Measurements from ENCODE around the gene IFNAR2.
"Not testable (repeated sequence)": the region's sequence is repeated elsewhere in the genome, so short reads cannot be mapped to it uniquely, and the experiment has no call there.

Gene IFNAR2

DNA sequence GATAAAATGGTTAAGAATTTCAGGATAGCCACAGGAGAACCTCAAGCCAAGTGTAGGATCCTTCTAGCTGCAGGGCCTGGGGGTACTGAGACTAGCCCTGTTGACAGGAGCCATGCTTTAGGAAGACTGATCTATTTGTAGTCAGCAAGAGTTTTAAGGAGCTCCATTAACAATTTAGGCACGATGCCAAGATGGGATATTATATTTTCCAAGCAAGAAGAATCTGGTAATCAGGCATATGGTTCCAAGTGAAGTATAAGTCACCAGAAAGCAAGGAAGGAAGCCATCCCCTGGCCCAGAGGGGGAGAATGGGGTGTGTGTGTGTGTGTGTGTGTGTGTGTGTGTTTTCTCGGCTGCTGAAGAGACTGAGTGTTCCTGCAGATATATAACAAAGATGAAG, 7.0 kb downstream of the IFNAR2 start:
- DNase-seq (ENCODE audit: low read depth) = no peak

DNA sequence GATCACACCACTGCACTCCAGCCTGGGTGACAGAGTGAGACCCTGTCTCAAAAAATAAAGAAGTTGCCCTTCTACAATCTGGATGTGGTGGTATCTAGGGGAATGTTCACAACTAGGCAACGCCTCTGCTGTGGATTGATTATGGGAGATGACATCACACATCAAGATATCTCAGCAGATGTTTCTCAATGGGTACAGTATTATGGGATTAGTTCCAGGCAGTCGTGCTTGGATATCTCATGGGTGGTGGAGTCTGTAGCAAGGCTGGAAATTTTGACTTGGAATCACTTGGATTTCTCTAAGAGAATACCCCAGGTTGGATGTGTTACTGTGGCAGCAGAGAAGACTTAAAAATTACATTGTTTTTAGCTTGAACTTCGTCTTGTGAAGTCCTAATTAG, 7.7 kb downstream of the IFNAR2 start:
- no peak overlapping the region for H3K4me3 ChIP-seq (ENCODE audit: low read depth, low read length)
- no peak for DNase-seq (ENCODE audit: low read depth)

More for the DNA sequence above, 7.0 kb downstream of the IFNAR2 start:
- TF ChIP-seq, protein P1, sequence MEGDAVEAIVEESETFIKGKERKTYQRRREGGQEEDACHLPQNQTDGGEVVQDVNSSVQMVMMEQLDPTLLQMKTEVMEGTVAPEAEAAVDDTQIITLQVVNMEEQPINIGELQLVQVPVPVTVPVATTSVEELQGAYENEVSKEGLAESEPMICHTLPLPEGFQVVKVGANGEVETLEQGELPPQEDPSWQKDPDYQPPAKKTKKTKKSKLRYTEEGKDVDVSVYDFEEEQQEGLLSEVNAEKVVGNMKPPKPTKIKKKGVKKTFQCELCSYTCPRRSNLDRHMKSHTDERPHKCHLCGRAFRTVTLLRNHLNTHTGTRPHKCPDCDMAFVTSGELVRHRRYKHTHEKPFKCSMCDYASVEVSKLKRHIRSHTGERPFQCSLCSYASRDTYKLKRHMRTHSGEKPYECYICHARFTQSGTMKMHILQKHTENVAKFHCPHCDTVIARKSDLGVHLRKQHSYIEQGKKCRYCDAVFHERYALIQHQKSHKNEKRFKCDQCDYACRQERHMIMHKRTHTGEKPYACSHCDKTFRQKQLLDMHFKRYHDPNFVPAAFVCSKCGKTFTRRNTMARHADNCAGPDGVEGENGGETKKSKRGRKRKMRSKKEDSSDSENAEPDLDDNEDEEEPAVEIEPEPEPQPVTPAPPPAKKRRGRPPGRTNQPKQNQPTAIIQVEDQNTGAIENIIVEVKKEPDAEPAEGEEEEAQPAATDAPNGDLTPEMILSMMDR (IDR thresholded peaks at IDR 0.05; ENCODE audit: control insufficient read depth, extremely low read depth, insufficient read depth) = no peak
- no peak overlapping the region for H3K4me3 ChIP-seq (ENCODE audit: low read depth, low read length)

DNA sequence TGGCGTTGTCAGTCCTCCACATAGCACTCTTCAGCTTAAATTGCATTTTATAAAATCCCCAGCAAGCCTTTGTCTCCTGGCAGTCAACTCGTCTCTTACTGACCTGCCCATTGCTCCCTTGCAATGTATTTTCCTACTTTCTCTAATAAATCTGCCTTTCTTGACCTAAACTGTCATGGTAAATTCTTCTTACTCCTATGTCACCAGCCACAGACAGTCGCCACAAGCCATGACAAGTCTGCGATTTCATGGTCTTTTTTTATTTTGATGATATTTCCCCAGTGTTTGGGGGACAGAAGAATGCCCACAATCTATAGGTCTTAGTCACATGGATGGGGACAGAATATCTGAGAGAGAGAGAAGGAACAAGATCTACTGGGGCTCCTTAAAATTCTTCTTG, 8.4 kb downstream of the IFNAR2 start:
- TF ChIP-seq, protein P1 (IDR thresholded peaks at IDR 0.05; ENCODE audit: control insufficient read depth, extremely low read depth, insufficient read depth) = no peak
- no peak for DNase-seq (ENCODE audit: low read depth)
- no peak overlapping the region for H3K4me3 ChIP-seq (ENCODE audit: low read depth, low read length)

More for the DNA sequence above, 7.7 kb downstream of the IFNAR2 start:
- TF ChIP-seq, protein P1 (IDR thresholded peaks at IDR 0.05; ENCODE audit: control insufficient read depth, extremely low read depth, insufficient read depth) = no peak

DNA sequence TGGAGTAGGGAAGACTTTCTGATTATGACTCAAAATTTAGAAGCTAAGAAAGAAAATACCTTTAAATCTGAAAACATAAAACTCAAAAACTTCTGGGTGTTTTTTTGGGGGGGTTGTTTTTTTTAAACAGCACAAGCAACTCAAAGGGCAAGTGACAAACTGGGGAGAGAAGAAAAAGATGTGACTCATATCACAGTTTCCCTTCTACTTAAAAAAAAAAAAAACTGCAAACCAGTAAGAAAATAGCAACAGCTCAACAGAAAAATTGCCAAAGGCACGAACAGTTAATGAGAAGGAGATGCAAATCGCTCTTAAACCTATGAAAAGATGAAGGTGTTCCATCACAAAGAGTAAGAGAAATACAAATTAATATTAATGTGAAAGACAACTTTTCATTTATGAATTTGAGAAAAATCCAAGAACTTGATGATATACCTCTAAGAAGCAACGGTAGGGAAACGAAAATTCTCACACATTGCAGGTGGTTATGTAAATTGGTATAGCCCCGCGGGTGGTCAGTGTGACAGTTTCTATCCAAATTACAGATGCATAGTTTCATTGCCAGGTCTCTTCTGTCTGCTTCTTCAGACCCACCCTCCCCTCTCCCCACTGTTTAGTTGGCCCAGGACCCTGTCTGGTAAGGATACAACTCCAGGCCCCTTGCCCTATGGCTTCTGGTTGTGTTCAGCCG, 9.0 kb downstream of the IFNAR2 start:
- no peak overlapping the region for H3K4me3 ChIP-seq (ENCODE audit: low read depth, low read length)
- TF ChIP-seq, protein P1 (IDR thresholded peaks at IDR 0.05; ENCODE audit: control insufficient read depth, extremely low read depth, insufficient read depth) = no peak
- no peak for DNase-seq (ENCODE audit: low read depth)

DNA sequence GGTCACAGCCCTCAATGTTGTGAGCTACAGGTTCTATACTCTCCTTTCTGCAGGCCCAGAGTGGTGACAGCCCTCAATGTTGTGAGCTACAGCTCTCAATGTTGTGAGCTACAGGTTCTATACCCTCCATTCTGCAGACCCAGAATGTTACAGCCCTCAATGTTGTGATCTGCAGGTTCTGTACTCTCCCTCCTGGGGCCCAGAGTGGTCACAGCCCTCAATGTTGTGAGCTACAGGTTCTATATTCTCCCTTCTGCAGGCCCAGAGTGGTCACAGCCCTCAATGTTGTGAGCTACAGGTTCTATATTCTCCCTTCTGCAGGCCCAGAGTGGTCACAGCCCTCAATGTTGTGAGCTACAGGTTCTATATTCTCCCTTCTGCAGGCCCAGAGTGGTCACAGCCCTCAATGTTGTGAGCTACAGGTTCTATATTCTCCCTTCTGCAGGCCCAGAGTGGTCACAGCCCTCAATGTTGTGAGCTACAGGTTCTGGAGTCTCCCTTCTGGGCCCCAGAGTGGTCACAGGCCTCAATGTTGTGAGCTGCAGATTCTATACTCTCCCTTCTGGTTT, 9.9 kb downstream of the IFNAR2 start:
- H3K4me3 ChIP-seq (ENCODE audit: low read depth, low read length); DNase-seq (ENCODE audit: low read depth): not testable (repeated sequence)

DNA sequence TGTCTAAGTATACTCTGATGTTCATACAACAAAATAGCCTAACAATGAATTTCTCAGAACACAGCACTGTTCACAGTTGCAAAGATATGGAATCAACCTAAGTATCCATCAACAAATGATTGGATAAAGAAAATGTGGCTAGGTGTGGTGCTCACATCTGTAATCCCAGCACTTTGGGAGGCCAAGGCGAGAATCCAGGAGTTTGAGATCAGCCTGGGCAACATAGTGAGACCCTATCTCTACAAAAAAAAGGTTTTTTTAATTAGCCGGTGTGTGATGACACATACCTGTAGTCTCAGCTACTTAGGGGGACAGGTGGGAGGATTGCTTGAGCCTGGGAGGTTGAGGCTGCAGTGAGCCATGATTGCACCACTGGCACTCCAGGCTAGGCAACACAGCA, 10.7 kb downstream of the IFNAR2 start:
- TF ChIP-seq, protein P1 (IDR thresholded peaks at IDR 0.05; ENCODE audit: control insufficient read depth, extremely low read depth, insufficient read depth) = no peak
- no peak for DNase-seq (ENCODE audit: low read depth)
- no peak overlapping the region for H3K4me3 ChIP-seq (ENCODE audit: low read depth, low read length)

DNA sequence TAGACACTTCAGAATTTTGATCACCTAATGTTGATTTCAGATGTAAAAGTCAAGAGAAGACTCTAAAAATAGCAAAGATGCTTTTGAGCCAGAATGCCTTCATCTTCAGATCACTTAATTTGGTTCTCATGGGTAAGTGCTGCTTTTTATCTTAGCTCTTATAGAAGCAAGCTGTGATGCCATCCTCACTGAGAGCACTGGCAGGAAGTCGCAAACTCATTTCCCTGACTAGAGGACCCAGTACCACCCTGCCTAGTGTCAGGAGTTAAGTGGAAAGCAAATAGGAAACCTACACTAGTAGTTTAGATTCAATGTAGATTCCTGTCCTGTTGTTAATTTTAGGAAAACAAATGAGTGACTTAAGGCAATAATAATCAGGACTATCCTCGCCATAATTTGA, 12.1 kb downstream of the IFNAR2 start:
- no peak overlapping the region for H3K4me3 ChIP-seq (ENCODE audit: low read depth, low read length)
- TF ChIP-seq, protein P1 (IDR thresholded peaks at IDR 0.05; ENCODE audit: control insufficient read depth, extremely low read depth, insufficient read depth) = no peak
- DNase-seq (ENCODE audit: low read depth) = no peak

DNA sequence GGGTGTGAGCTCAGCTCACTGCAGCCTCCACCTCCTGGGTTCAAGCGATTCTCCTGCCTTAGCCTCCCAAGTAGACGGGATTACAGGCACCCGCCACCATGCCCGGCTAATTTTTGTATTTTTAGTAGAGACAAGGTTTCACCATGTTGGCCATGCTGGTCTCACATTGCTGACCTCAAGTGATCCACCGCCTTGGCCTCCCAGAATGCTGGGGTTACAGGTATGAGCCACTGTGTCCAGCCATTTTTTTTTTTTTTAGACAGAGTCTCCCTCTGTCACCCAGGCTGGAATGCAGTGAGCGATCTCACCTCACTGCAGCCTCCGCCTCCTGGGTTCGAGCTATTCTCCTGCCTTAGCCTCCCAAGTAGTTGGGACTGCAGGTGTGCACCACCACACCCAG, 13.1 kb downstream of the IFNAR2 start:
- H3K4me3 ChIP-seq (ENCODE audit: low read depth, low read length); DNase-seq (ENCODE audit: low read depth): not testable (repeated sequence)
